ENCODE data around the gene IL17B. TPM values are rescaled to one million over a fixed set of nuclear protein-coding genes. Genes with fewer than 3 reads are reported as not detected.

The IL17B gene
- polyA plus RNA-seq, 3 donors, result 0.62 to 1.4 (median 1.0) TPM

- DNase-seq (ENCODE audit: extremely low read depth in 1 of 11, low read depth in 9 of 11, low spot score in 4 of 11), result no peak
These were observed 34.9 kb downstream of the IL17B start for GRCh38 chr5:149344151-149344550.

- DNase-seq (ENCODE audit: extremely low read depth in 1 of 11, low read depth in 9 of 11, low spot score in 4 of 11), result no peak
These were observed 37.2 kb downstream of the IL17B start for GRCh38 chr5:149341876-149342275.

- DNase-seq (ENCODE audit: extremely low read depth in 1 of 11, low read depth in 9 of 11, low spot score in 4 of 11), result no peak
These were observed 38.2 kb downstream of the IL17B start for GRCh38 chr5:149340920-149341319.

GRCh38 chr5:149338364-149338763 is 40.7 kb downstream of the IL17B start:
- DNase-seq (ENCODE audit: extremely low read depth in 1 of 11, low read depth in 9 of 11, low spot score in 4 of 11), result no peak

GRCh38 chr5:149337736-149338135 is 41.4 kb downstream of the IL17B start:
- no peak for DNase-seq (ENCODE audit: extremely low read depth in 1 of 11, low read depth in 9 of 11, low spot score in 4 of 11)

GRCh38 chr5:149333711-149334443 is 45.2 kb downstream of the IL17B start:
- DNase-seq (ENCODE audit: extremely low read depth in 1 of 11, low read depth in 9 of 11, low spot score in 4 of 11), result no peak

GRCh38 chr5:149328177-149328576 is 50.9 kb downstream of the IL17B start:
- DNase-seq (ENCODE audit: extremely low read depth in 1 of 11, low read depth in 9 of 11, low spot score in 4 of 11), result no peak

- DNase-seq (ENCODE audit: extremely low read depth in 1 of 11, low read depth in 9 of 11, low spot score in 4 of 11), result no peak
These were observed 52.5 kb downstream of the IL17B start for GRCh38 chr5:149326611-149327010.

GRCh38 chr5:149325894-149326293 is 53.2 kb downstream of the IL17B start:
- DNase-seq (ENCODE audit: extremely low read depth in 1 of 11, low read depth in 9 of 11, low spot score in 4 of 11), result no peak

GRCh38 chr5:149325166-149325735 is 53.8 kb downstream of the IL17B start:
- DNase-seq (ENCODE audit: extremely low read depth in 1 of 11, low read depth in 9 of 11, low spot score in 4 of 11), result no peak

GRCh38 chr5:149324641-149325040 is 54.5 kb downstream of the IL17B start:
- DNase-seq (ENCODE audit: extremely low read depth in 1 of 11, low read depth in 9 of 11, low spot score in 4 of 11), result no peak

Other genes with a start within 250 kb of the IL17B start
- gene ABLIM3, start 237.8 kb downstream of the IL17B start, polyA plus RNA-seq (ENCODE audit: insufficient read length in 3 of 3), result 1 to 10 TPM in 2 of 3 donors, under 1 TPM in 1; 0.91 to 1.3 (median 1.3) TPM
- 10 to 100 TPM; 18.8 to 23.2 (median 20.9) TPM for gene AFAP1L1, start 107.4 kb downstream of the IL17B start, polyA plus RNA-seq (ENCODE audit: insufficient read length in 3 of 3)
- gene GRPEL2, start 33.8 kb downstream of the IL17B start, polyA plus RNA-seq (ENCODE audit: insufficient read length in 3 of 3), result 10 to 100 TPM; 16.5 to 19.8 (median 18.7) TPM
- gene PCYOX1L, start 21.2 kb downstream of the IL17B start, polyA plus RNA-seq (ENCODE audit: insufficient read length in 3 of 3), result 10 to 100 TPM; 16.7 to 18.8 (median 18.8) TPM
- gene CSNK1A1, start 172.1 kb upstream of the IL17B start, polyA plus RNA-seq (ENCODE audit: insufficient read length in 3 of 3), result 100 to 1,000 TPM; 188 to 214 (median 190) TPM
- 1 to 10 TPM; 4.3 to 7.7 (median 4.3) TPM for gene ARHGEF37, start 202.2 kb upstream of the IL17B start, polyA plus RNA-seq (ENCODE audit: insufficient read length in 3 of 3)

All from renal cortex interstitium (tissue), 11 donors.